Activated naive CD4-positive, alpha-beta T cell treated with anti-CD3 and anti-CD28 coated beads, Interleukin-2, amount 50 U/mL, for 24 hours (primary cell): Measurements from ENCODE around the gene FBXO44.
A peak's percentile ranks its signal among the peaks of the same experiment; 100 is the strongest.

Experiments
- H3K27ac Mint-ChIP-seq: one replicate; pipeline ENCODE4 v1.8.0; 2021; ENCODE audit warnings: mild to moderate bottlenecking, mixed read lengths
- H3K27me3 Mint-ChIP-seq: one replicate; pipeline ENCODE4 v1.8.0; 2021; ENCODE audit warnings: mixed read lengths
- H3K36me3 Mint-ChIP-seq: one replicate; pipeline ENCODE4 v1.8.0; 2021; ENCODE audit warnings: mixed read lengths
- H3K4me1 Mint-ChIP-seq: one replicate; pipeline ENCODE4 v1.8.0; 2021; ENCODE audit warnings: mixed read lengths
- H3K4me3 Mint-ChIP-seq: one replicate; pipeline ENCODE4 v1.8.0; 2021; ENCODE audit warnings: mild to moderate bottlenecking, mixed read lengths
- H3K9me3 Mint-ChIP-seq: one replicate; pipeline ENCODE4 v1.8.0; 2021; ENCODE audit warnings: mixed read lengths

FBXO44 gene

DNA sequence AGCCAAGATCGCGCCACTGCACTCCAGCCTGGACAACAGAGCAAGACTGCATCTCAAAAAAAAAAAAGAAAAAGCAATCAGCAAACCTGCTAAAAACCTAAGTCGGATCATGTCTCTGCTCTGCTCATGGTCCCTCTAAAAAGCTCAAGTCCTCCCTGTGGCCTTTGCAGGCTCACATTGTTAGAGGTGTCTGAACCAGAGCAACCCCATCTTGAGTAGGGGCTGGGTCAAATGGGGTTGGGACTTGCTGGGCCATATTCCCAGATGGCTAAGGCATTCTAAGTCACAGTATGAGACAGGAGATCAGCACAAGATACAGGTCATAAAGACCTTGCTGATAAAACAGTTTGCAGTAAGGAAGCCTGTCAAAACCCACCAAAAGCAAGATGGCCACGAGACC lies 33.8 kb downstream of the FBXO44 start:
- no peaks in the 10 kb centered on the region for H3K36me3 Mint-ChIP-seq
- no peak overlapping the region for H3K27ac Mint-ChIP-seq
- H3K4me1 Mint-ChIP-seq: peaks cover 21% of the 10 kb centered on the region
- no peak overlapping the region for H3K4me3 Mint-ChIP-seq
- peaks cover 21% of the 10 kb centered on the region for H3K27me3 Mint-ChIP-seq
- no peaks in the 10 kb centered on the region for H3K9me3 Mint-ChIP-seq

DNA sequence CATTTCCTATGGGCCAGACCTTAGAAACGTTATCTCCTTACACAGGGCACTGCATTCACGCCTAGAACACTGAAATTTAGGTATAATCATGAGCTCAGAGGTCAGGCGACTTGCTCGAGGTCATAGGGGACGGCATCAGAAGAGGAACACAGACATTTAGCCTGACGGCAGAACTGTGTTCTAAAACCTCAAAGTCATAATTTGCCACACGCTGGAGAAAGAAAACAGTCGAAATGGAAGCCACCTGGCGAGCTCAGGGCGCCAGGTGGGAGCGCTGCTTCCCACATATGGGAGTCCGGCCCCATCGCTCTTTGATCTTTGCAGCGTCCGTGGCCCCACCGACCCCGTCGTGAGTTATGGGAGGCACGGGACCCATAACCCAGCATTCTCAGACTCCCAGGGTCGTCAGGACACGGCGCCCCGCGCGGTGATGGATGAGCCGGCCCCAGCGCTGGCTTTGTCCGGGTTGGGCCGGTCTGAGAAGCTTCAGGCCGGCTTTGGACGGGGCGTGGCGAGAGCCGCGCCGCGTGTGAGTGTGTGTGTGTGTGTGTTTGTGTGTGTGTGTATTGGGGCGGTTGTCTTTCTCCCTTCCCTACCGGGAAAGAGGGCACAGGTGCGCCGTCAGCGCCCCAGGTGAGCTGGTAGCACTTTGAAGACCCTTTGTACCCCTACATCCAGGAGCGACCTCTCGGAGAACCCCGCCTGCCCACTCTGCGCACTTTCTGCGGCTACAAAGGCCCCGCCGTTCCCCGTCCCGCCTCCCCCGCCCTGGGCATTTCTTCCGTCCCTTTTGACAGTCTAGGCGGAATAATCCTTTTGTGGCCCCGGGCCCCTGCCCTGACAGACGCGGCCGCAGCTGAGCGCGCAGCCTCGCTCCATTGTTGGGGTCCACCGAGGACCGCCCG lies 36.0 kb downstream of the FBXO44 start:
- no peaks in the 10 kb centered on the region for H3K36me3 Mint-ChIP-seq
- no peak overlapping the region for H3K27ac Mint-ChIP-seq
- no peaks in the 10 kb centered on the region for H3K9me3 Mint-ChIP-seq
- peaks cover 26% of the 10 kb centered on the region for H3K4me1 Mint-ChIP-seq
- H3K27me3 Mint-ChIP-seq: peaks cover 25% of the 10 kb centered on the region
- peak overlapping the region; percentile 70 for H3K4me3 Mint-ChIP-seq

DNA sequence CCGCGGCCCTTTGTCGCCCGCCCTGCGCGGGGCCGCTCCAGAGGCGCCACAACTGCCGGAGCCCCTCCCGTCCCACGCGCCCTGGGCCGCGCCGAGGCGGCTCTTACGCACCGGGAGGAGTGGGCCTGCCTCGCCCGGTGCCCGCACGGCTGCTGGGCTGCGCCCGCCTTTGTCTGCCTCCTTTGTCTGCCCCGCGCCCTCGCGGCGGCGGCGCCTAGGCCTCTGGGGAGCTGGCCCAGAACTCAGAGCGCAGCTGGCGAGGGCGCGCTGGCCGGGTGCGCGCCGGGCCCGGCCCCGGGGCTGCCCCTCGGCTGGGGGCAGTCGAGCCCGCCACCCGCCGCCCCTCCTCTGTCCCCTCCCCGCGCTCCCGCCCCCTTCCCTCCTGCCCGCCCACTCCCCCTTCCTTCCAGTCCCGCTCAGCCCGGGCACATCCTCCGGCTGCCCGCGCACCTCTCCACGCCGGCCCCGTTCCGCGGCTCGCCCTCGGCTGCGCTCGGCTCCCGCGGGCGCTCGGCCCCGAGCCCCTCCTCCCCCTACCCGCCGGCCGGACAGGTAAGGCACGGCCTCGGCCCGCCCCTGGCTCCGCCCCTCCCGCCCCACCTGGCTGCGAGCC lies 36.7 kb downstream of the FBXO44 start, which contains the start of gene DRAXIN:
DRAXIN (plus strand) TSS at position 409 of the 613 bp plus-strand sequence. CDS start 14,549 bp downstream, outside the sequence.
- Mint-ChIP-seq H3K36me3 (no peaks in the 10 kb centered on the region), H3K9me3 (no peaks in the 10 kb centered on the region), H3K27me3 (peaks cover 25% of the 10 kb centered on the region), H3K27ac (no peak within 1 kb of the TSS), H3K4me1 (peaks cover 26% of the 10 kb centered on the region), H3K4me3 (peak within 1 kb of the TSS; percentile 76)

DNA sequence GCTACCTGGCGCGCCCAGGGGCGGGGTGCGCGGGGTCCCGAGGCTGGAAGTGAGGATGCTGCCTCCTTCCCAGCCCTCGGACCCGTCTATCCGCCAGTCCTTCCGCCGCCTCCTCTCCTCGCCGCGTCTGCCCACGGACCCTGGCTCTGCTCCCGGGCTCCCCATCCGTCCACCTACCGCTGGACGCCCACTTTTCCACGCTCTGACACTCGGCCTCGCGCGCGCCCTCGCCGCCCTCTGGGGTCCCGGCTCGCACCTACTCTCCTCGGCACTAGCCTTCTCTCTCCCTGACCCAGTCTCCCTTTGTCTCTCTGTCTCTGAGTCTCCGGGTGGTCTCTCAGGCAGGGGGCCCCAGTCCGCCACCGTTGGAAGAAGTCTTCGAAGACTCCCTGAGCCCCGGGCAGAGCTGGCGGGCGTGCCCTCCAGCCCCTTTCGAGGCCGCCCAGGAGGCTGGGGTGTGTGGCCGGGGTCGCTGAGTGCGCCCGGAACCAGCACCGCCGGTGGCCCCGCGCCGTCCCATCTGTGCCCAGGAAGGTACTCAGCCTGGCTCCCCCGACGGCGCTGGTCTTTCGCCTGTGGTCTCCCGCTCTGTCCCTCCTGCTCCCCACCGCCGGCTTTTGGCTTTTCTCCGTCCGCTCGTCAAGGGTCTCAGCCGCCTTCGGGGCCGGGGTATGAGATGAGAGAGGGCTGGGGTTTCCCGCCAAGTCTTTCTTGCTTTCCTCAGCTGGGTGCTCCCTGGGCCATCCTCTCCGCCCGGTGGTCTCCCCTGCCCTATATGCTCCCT lies 37.4 kb downstream of the FBXO44 start:
- Mint-ChIP-seq H3K4me1 (peaks cover 26% of the 10 kb centered on the region), H3K27me3 (peaks cover 24% of the 10 kb centered on the region), H3K27ac (no peak overlapping the region), H3K4me3 (peak overlapping the region; percentile 76), H3K9me3 (no peaks in the 10 kb centered on the region), H3K36me3 (no peaks in the 10 kb centered on the region)

DNA sequence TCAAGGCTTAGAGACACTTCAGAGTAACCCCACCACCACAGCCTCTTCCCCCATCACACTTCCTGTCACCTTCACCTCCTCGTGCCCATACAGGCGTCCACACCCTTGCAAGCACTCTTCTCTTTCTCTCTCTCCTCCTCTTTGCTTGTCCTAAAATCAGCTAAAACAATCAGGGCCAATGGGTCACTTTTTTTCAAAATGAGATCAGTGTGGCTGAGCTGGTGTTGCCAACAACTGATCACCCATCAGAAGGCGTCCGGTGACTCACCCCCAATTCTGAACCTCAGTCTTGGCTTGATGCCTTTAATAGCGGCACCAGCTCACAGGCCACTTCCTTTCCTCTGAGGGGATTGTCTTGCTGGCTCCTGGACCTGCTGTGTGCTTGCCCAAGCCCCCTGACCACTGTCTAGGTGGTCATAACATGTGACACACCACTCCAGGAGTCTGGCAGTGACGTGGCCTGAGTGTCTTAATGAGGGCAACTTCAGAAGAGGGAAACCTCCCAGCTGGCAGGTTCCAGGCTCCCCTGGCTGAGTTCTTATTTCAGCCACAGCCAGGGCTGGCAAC lies 38.4 kb downstream of the FBXO44 start:
- H3K4me1 Mint-ChIP-seq: peaks cover 26% of the 10 kb centered on the region
- H3K27ac Mint-ChIP-seq: peak overlapping the region; percentile 25
- H3K9me3 Mint-ChIP-seq: no peaks in the 10 kb centered on the region
- H3K4me3 Mint-ChIP-seq: peak overlapping the region; percentile 12
- no peaks in the 10 kb centered on the region for H3K36me3 Mint-ChIP-seq
- H3K27me3 Mint-ChIP-seq: peaks cover 20% of the 10 kb centered on the region

DNA sequence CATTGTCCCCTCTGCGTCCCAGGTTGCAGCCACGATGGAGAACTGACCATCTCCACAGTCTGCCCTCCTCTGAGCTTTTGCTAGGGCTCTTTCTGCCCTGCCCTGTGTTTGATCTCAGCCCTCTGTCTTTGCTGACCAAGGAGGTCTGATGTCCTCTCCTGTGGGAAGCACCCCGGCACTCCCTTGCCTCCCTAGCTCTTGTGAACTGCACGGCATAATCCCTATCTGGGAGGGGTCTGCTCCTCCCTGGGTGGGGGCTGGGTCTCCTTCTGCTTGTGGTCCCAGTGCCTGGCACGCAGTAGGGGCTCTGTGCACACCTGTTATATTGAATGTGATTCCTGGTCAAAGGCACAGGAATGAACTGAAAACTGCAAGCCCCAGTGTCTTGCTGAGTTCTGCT lies 39.2 kb downstream of the FBXO44 start:
- Mint-ChIP-seq H3K4me3 (no peak overlapping the region), H3K27me3 (peaks cover 19% of the 10 kb centered on the region), H3K9me3 (no peaks in the 10 kb centered on the region), H3K36me3 (no peaks in the 10 kb centered on the region), H3K27ac (no peak overlapping the region), H3K4me1 (peaks cover 26% of the 10 kb centered on the region)

DNA sequence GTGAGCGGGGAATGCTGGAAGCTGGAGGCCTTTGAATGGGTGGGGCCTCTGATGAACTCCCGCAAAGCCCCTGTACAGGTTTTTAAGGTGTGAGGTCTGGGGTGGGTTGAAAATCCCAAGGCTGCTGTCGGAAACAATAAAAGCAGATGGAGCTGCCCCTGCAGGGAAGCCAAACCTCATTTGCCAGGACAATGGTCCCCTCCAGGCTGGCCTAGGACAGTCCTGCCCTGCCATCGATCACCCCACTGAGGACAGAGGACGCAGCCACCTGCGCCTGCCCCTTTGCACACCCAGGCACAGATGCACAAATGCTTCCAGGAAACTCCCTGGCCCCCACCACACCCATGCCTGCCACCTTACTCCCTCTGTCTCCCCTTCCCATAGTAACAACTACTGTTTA lies 41.2 kb downstream of the FBXO44 start:
- Mint-ChIP-seq H3K27me3 (peaks cover 10% of the 10 kb centered on the region), H3K36me3 (no peaks in the 10 kb centered on the region), H3K27ac (no peak overlapping the region), H3K9me3 (no peaks in the 10 kb centered on the region), H3K4me3 (no peak overlapping the region), H3K4me1 (peaks cover 18% of the 10 kb centered on the region)

DNA sequence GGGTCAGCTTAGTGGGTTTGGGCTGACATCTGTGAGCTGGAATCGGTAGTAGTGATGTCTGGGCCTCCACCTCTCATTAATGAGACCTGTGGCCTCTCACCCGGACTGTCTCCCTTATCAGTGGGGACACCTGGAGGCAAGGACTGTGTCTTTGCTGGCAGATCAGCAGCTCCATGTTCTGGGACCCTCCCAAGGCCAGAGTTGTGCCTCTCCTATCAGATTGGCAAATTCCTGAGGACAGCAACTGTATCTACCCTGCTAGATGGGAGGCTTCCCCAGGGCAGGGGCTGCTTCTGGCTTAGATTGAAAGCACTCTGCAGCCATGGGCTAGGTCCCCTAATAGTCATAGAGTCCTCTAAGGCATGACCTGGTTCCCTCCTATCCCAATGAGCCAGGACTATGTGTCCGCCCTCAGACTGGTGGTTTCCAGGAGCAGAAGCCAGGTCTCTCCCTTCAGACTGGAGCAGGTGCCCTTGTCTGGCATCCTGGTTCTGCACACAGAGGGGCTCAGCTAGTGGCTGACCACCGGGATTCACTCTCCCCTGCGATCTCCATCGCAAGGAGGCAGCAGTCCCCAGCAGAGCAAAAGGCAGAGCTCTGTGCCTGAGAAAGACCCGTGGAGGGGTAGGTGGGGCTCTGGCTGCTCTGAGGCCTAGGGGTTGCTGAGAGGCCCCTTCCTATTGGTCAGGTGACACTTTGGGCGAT lies 42.7 kb downstream of the FBXO44 start:
- peaks cover 14% of the 10 kb centered on the region for H3K4me1 Mint-ChIP-seq
- H3K4me3 Mint-ChIP-seq: no peak overlapping the region
- H3K9me3 Mint-ChIP-seq: no peaks in the 10 kb centered on the region
- H3K27me3 Mint-ChIP-seq: peaks cover 8% of the 10 kb centered on the region
- no peak overlapping the region for H3K27ac Mint-ChIP-seq
- H3K36me3 Mint-ChIP-seq: no peaks in the 10 kb centered on the region

DNA sequence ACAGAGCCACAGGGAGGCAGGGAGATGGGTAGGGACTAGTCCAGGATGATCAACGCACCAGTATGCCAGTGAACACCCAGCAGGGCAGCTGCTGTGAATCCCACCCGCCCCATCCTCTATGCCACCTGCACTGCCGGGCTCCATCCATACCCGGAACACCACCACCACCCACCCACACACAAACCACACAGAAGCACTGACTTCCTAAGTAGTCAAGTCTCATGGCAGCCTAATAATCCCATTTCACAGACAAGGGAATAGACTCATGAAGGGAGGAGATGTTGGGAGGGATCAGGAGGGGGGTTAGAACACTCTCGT lies 43.2 kb downstream of the FBXO44 start:
- peaks cover 10% of the 10 kb centered on the region for H3K4me1 Mint-ChIP-seq

DNA sequence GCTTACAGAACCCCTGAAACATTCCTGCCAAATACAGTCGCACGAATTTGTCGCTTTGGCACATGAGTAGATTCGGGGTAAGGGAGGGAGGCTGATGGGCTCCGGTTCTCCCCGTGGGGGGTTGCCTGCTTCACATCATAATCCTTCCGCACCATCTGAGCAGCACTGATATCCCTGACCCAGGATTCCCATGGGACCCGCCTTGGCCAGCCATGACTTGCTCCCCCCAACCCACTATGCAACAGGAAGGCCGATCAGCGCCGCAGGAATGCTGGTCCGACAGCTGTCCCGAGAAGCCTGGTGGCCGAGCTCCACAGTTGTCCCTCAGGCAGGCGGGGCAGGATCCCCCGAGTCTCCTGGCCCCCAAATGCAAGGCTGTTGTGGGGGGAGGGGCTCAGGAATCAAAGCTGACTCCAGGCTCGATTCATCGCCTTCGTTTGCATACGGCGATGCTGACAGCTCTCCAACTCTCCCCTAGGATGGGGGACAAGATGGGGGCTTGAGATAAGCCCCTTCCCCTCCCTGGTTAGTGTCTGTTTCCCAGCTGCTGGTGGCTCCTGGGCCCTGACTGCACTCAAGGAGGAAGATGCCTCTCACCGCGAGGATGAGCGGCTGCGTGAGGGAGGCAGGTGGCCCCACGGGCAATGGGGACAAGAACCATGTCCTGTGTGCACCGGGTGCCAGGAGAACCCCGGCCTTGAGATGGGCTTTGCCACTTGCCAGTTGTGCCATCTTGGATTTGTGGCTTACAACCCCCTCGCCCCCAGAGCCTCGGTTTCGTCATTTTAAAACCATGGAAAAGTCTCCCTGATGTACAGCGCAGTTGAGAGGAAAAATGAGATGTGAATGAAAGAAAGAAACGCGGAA lies 46.2 kb downstream of the FBXO44 start:
- no peaks in the 10 kb centered on the region for H3K36me3 Mint-ChIP-seq
- no peak overlapping the region for H3K4me3 Mint-ChIP-seq
- H3K4me1 Mint-ChIP-seq: no peaks in the 10 kb centered on the region
- no peaks in the 10 kb centered on the region for H3K9me3 Mint-ChIP-seq
- H3K27ac Mint-ChIP-seq: no peak overlapping the region
- no peaks in the 10 kb centered on the region for H3K27me3 Mint-ChIP-seq

More for the DNA sequence above, 43.2 kb downstream of the FBXO44 start:
- Mint-ChIP-seq H3K9me3 (no peaks in the 10 kb centered on the region), H3K27me3 (peaks cover 6% of the 10 kb centered on the region), H3K27ac (no peak overlapping the region), H3K4me3 (no peak overlapping the region), H3K36me3 (no peaks in the 10 kb centered on the region)

DNA sequence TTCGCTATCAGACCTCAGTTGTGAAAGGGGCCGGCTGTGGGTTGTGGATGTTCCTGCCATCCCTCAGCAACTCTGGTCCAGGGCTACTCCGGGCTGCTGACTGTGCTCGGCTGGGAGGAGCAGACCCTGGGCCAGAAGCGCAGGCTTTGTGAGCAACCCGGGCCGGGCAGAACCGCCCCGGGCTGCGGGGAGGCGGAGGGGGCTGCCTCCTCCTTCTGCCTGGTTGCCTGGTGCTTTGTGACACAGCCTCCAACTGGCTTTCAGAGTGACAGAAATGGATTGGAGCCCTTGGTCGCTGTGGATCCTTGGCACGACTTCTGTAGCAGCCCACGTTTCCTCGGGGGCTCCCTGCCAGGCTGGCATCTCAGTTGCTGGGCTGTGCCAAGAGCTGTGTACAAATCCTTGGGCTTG lies 46.9 kb downstream of the FBXO44 start:
- H3K9me3 Mint-ChIP-seq: no peaks in the 10 kb centered on the region
- no peaks in the 10 kb centered on the region for H3K27me3 Mint-ChIP-seq
- H3K4me1 Mint-ChIP-seq: no peaks in the 10 kb centered on the region
- H3K27ac Mint-ChIP-seq: no peak overlapping the region
- H3K4me3 Mint-ChIP-seq: no peak overlapping the region
- no peaks in the 10 kb centered on the region for H3K36me3 Mint-ChIP-seq

DNA sequence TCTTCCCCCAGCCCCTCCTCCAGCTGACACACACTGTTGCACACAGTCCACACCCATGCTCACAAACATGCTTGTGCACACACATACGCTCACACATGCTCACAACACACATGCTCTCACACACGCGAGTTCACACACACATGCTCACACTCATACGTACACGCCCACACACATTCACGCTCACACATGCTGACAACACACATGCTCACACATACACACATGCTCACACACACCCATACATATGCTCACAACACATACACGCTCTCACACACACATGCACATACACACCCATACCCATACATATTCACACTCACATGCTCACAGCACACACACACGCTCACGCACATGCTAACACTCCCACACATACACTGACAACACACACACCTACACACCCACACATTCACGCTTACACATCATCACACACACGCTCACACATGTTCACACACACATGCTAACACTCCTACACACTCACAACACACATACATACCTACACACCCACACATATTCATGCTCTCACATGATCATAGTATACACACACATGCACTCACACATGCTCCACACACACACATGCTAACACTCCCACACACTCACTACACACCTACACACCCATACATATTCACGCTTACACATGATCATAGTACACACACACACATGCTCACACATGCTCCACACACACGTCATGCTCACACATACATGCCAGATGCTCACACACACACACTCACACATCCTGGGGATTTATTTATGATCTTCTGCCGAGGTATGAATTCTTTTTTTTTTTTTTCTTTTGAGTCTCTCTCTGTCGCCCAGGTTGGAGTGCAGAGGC lies 47.5 kb downstream of the FBXO44 start:
- no peaks in the 10 kb centered on the region for H3K36me3 Mint-ChIP-seq
- H3K4me1 Mint-ChIP-seq: no peaks in the 10 kb centered on the region
- H3K4me3 Mint-ChIP-seq: no peak overlapping the region
- no peak overlapping the region for H3K27ac Mint-ChIP-seq
- H3K27me3 Mint-ChIP-seq: no peaks in the 10 kb centered on the region
- no peaks in the 10 kb centered on the region for H3K9me3 Mint-ChIP-seq

DNA sequence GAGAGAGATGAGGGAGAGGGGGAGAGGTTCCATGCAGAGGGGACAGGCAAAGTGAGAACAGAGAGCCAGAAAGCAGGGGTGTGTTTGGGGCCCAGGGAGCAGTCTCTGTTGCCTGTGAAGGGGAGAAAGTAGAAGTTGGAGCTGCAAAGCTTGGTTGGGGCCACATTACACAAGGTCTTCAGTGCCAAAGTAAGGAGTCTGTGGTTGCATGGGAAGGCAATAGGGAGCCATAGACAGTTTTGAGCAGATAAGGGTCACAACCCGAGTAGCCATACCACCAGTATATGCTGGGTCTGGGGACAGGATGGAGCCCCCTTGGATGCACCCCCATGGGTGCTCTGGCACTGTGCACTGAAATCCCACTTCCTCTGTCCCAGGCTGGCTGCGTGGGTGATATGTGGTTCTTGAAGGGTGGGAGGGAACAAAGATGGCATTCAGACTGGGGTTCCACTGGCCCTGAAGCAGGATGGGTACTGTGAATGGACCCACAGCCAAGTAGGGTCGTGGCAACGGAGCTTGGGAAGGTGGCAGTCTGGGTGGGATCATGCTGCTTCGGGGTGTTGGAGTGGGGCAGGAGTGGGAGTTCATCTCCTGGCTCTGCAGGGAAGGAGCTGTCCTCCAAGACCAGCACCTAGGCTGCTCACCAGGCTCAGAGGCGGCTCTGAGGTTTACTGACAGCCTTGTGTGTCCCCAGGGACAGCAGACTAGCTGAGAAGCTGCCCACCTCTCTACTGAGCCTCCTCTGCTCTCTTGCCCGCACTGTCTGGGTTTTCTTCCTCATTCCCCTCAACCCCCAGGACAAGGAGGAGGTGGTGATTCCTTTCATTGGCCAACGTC lies 48.9 kb downstream of the FBXO44 start:
- Mint-ChIP-seq H3K4me1 (no peaks in the 10 kb centered on the region), H3K27me3 (no peaks in the 10 kb centered on the region), H3K4me3 (no peak overlapping the region), H3K9me3 (no peaks in the 10 kb centered on the region), H3K36me3 (no peaks in the 10 kb centered on the region), H3K27ac (peak overlapping the region; percentile 31)
